HCT116 (cell line): ENCODE measurements around the gene IRAK4. TPM values are rescaled to one million over a fixed set of nuclear protein-coding genes. Genes with fewer than 3 reads are reported as not detected.

Source experiments
- CEBPB ChIP-seq: IDR thresholded peaks from 2 replicates; pipeline ENCODE4 v1.6.1; 2012; ENCODE audit warnings: low read depth
- EZH2phosphoT487 ChIP-seq: fragments of 200-600 bp; IDR thresholded peaks from 2 replicates; pipeline ENCODE4 v1.6.1; 2018; ENCODE audit warnings: antibody characterized with exemption, borderline replicate concordance
- FOSL1 ChIP-seq: IDR thresholded peaks from 2 replicates; pipeline ENCODE4 v1.6.1; 2012; ENCODE audit warnings: low read depth
- JUND ChIP-seq: IDR thresholded peaks from 2 replicates; pipeline ENCODE4 v1.6.1; 2012
- MAX ChIP-seq: IDR thresholded peaks from 2 replicates; pipeline ENCODE4 v1.6.1; 2012
- RAD21 ChIP-seq: IDR thresholded peaks from 2 replicates; pipeline ENCODE4 v1.6.1; 2012; ENCODE audit warnings: low read depth, mild to moderate bottlenecking
- REST ChIP-seq: IDR thresholded peaks from 2 replicates; pipeline ENCODE4 v1.6.1; 2012; ENCODE audit warnings: low read depth
- SP1 ChIP-seq: IDR thresholded peaks from 2 replicates; pipeline ENCODE4 v1.6.1; 2012; ENCODE audit warnings: low read depth
- ZBTB33 ChIP-seq: IDR thresholded peaks from 2 replicates; pipeline ENCODE4 v1.6.1; 2011; ENCODE audit warnings: mild to moderate bottlenecking, low read length, moderate library complexity; ENCODE audit not compliant: insufficient replicate concordance; ENCODE audit errors: extremely low read depth
- ZFX ChIP-seq: fragments of 450-650 bp; IDR thresholded peaks from 2 replicates; pipeline ENCODE4 v1.6.1; 2017
- total RNA-seq: library from RNA; stranded (reverse); gene quantifications from one replicate; pipeline ENCODE4 v1.2.1, GENCODE V29; 2021; ENCODE audit not compliant: unreplicated experiment

Gene IRAK4
- total RNA-seq, 1 experiment from 2014 or later: 6.9 TPM

GRCh38 chr12:43835264-43835655 is 76.5 kb downstream of the IRAK4 start (continued):
- TF ChIP-seq REST (no peak), SP1 (no peak), RAD21 (no peak), EZH2phosphoT487 (no peak), JUND (no peak), ZBTB33 (no peak), CEBPB (no peak), FOSL1 (no peak), MAX (no peak; the same call in 1 of the 2 replicates), ZFX (no peak)
- TF ChIP-seq, all 23 proteins: peak for 0
